LoVo (cell line): ENCODE data around the gene PPP3CA.

Experiments used
- DNase-seq: peaks from one replicate; pipeline ENCODE4 v3.0.0-alpha.2; 2016; ENCODE audit warnings: low spot score

PPP3CA gene

GRCh38 chr4:101288365-101289145 lies 58.8 kb downstream of the PPP3CA start:
- DNase-seq, result no peak

GRCh38 chr4:101287324-101287723 lies 60.0 kb downstream of the PPP3CA start:
- no peak for DNase-seq

GRCh38 chr4:101286663-101287062 lies 60.7 kb downstream of the PPP3CA start:
- no peak for DNase-seq

- no peak for DNase-seq
Measured at GRCh38 chr4:101285985-101286384, 61.3 kb downstream of the PPP3CA start.

GRCh38 chr4:101284546-101284945 lies 62.8 kb downstream of the PPP3CA start:
- DNase-seq, result no peak

- no peak for DNase-seq
Measured at GRCh38 chr4:101283434-101283833, 63.9 kb downstream of the PPP3CA start.

GRCh38 chr4:101282076-101282844 lies 65.1 kb downstream of the PPP3CA start:
- DNase-seq, result no peak

- DNase-seq, result no peak
Measured at GRCh38 chr4:101280866-101281600, 66.3 kb downstream of the PPP3CA start.

- DNase-seq, result no peak
Measured at GRCh38 chr4:101279377-101279871, 67.9 kb downstream of the PPP3CA start.

GRCh38 chr4:101277671-101278070 lies 69.7 kb downstream of the PPP3CA start:
- no peak for DNase-seq

- DNase-seq, result no peak
Measured at GRCh38 chr4:101276661-101277060, 70.7 kb downstream of the PPP3CA start.

GRCh38 chr4:101274888-101275752 lies 72.2 kb downstream of the PPP3CA start:
- DNase-seq, result no peak

- DNase-seq, result no peak
Measured at GRCh38 chr4:101271516-101271915, 75.8 kb downstream of the PPP3CA start.

- no peak for DNase-seq
Measured at GRCh38 chr4:101269682-101270081, 77.6 kb downstream of the PPP3CA start.

GRCh38 chr4:101265816-101266172 lies 81.5 kb downstream of the PPP3CA start:
- peak; percentile 33 for DNase-seq

GRCh38 chr4:101264993-101265815 lies 82.1 kb downstream of the PPP3CA start:
- peak; percentile 21 for DNase-seq

- DNase-seq, result no peak
Measured at GRCh38 chr4:101264512-101264911, 82.8 kb downstream of the PPP3CA start.

GRCh38 chr4:101262683-101263082 lies 84.6 kb downstream of the PPP3CA start:
- DNase-seq, result no peak

GRCh38 chr4:101259876-101260275 lies 87.5 kb downstream of the PPP3CA start:
- DNase-seq, result no peak

- DNase-seq, result no peak
Measured at GRCh38 chr4:101258883-101259282, 88.4 kb downstream of the PPP3CA start.

GRCh38 chr4:101256222-101256621 lies 91.1 kb downstream of the PPP3CA start:
- no peak for DNase-seq
